Hematopoietic multipotent progenitor cell treated with erythropoietin and hydrocortisone succinate and interleukin-3 and kit ligand, for 4 days (in vitro differentiated cells): ENCODE results near the gene SNRPD3.

Experiments
- DNase-seq: peaks from one replicate; pipeline ENCODE4 v3.0.0-alpha.2; 2015

SNRPD3 gene

GRCh38 chr22:24571266-24571665 is 15.5 kb downstream of the SNRPD3 start:
- DNase-seq = no peak

GRCh38 chr22:24576778-24577177 is 21.0 kb downstream of the SNRPD3 start:
- no peak for DNase-seq

GRCh38 chr22:24578355-24579257 is 22.8 kb downstream of the SNRPD3 start:
- DNase-seq = no peak

- DNase-seq = no peak
These were observed 23.4 kb downstream of the SNRPD3 start for GRCh38 chr22:24579258-24579601.

- no peak for DNase-seq
These were observed 24.5 kb downstream of the SNRPD3 start for GRCh38 chr22:24580276-24580675.

- no peak for DNase-seq
These were observed 26.4 kb downstream of the SNRPD3 start for GRCh38 chr22:24582056-24582814.

GRCh38 chr22:24583221-24584165 is 27.7 kb downstream of the SNRPD3 start:
- peak; percentile 38 for DNase-seq

GRCh38 chr22:24584166-24584790 is 28.5 kb downstream of the SNRPD3 start:
- no peak for DNase-seq

GRCh38 chr22:24584871-24585411 is 29.1 kb downstream of the SNRPD3 start:
- DNase-seq = no peak

GRCh38 chr22:24585461-24585860 is 29.7 kb downstream of the SNRPD3 start:
- no peak for DNase-seq

GRCh38 chr22:24585927-24586546 is 30.2 kb downstream of the SNRPD3 start:
- no peak for DNase-seq

GRCh38 chr22:24587251-24587650 is 31.5 kb downstream of the SNRPD3 start:
- DNase-seq = no peak

GRCh38 chr22:24587948-24588347 is 32.1 kb downstream of the SNRPD3 start:
- DNase-seq = no peak

GRCh38 chr22:24588381-24588756 is 32.6 kb downstream of the SNRPD3 start:
- DNase-seq = no peak

- no peak for DNase-seq
These were observed 33.1 kb downstream of the SNRPD3 start for GRCh38 chr22:24588757-24589481.

GRCh38 chr22:24589518-24590030 is 33.8 kb downstream of the SNRPD3 start:
- DNase-seq = no peak

GRCh38 chr22:24590596-24591173 is 34.9 kb downstream of the SNRPD3 start:
- DNase-seq = no peak

- no peak for DNase-seq
These were observed 35.6 kb downstream of the SNRPD3 start for GRCh38 chr22:24591286-24591830.

GRCh38 chr22:24592058-24592850 is 36.5 kb downstream of the SNRPD3 start:
- peak; percentile 50 for DNase-seq
